Spleen (tissue), 11 donors: ENCODE measurements around the gene TMEM106B. TPM values are rescaled to one million over a fixed set of nuclear protein-coding genes. Genes with fewer than 3 reads are reported as not detected.

Source experiments
- DNase-seq: peaks from one replicate; pipeline ENCODE4 v3.0.0-alpha.2; 2020
- H3K27ac ChIP-seq, 8 donors: fragments of 200-600 bp; sonication (generic) in 7 of 8; 1 replicate in 4 of 8; 2 replicates in 4 of 8; pipeline versions ENCODE4 v1.5.0 to v1.8.0; 2016 to 2021; ENCODE audit warnings: inconsistent platforms in 4 of 8, mild to moderate bottlenecking in 4 of 8, moderate library complexity in 1 of 8
- H3K27me3 ChIP-seq, 7 donors: fragments of 200-600 bp; sonication (generic) in 6 of 7; replicated peaks in 1 of 7; 1 replicate in 4 of 7; 2 replicates in 3 of 7; pipeline versions ENCODE4 v1.5.0 to v1.8.0; 2016 to 2021; ENCODE audit warnings: inconsistent platforms in 3 of 7, mild to moderate bottlenecking in 1 of 7
- H3K36me3 ChIP-seq, 6 donors: fragments of 200-600 bp; sonication (generic) in 5 of 6; 1 replicate in 4 of 6; 2 replicates in 2 of 6; pipeline versions ENCODE4 v1.5.0 to v1.8.0; 2016 to 2021; ENCODE audit warnings: inconsistent platforms in 2 of 6
- H3K4me1 ChIP-seq, 6 donors: fragments of 200-600 bp; sonication (generic) in 5 of 6; 1 replicate in 3 of 6; 2 replicates in 3 of 6; pipeline versions ENCODE4 v1.5.0 to v1.8.0; 2016 to 2021; ENCODE audit warnings: inconsistent platforms in 3 of 6
- H3K4me3 ChIP-seq, 8 donors: fragments of 200-600 bp; sonication (generic) in 7 of 8; 1 replicate in 4 of 8; 2 replicates in 4 of 8; pipeline versions ENCODE4 v1.5.0 to v1.8.0; 2016 to 2021; ENCODE audit warnings: inconsistent platforms in 4 of 8, mild to moderate bottlenecking in 4 of 8, moderate library complexity in 2 of 8
- H3K9me3 ChIP-seq, 8 donors: fragments of 200-600 bp; sonication (generic) in 7 of 8; 1 replicate in 4 of 8; 2 replicates in 4 of 8; pipeline versions ENCODE4 v1.5.0 to v1.8.0; 2016 to 2021; ENCODE audit warnings: inconsistent platforms in 4 of 8
- POLR2A ChIP-seq, 3 donors: fragments of 450-650 bp; IDR thresholded peaks; one replicate each; pipeline ENCODE4 v1.5.1; 2017; ENCODE audit warnings: antibody characterized with exemption in 3 of 3, mild to moderate bottlenecking in 1 of 3
- POLR2AphosphoS5 ChIP-seq, 3 donors: sonication (generic); formaldehyde crosslinking; IDR thresholded peaks; one replicate each; pipeline ENCODE4 v1.5.1; 2017; ENCODE audit warnings: antibody characterized with exemption in 3 of 3
- WGBS, 5 donors: extraction: QIAGEN DNeasy Blood & Tissue Kit in 3 of 5; methylation state at CpG; one replicate each; pipeline versions ENCODE4 v1.1.5 to v1.1.7; 2013 to 2018; 5-methylcytosine and 5-hydroxymethylcytosine counted together
- intact Hi-C: fragments of 100-400 bp; cut with DNase I; formaldehyde crosslinking; loops from one replicate; pipeline ENCODE4 v1.15.0; 2023; ENCODE audit warnings: low total_unique reads
- polyA plus RNA-seq, 3 donors: library from polyadenylated mRNA; stranded (reverse); fragments of 200-250 nt; gene quantifications; one replicate each; pipeline ENCODE4 v1.2.1, GENCODE V29; 2013
- total RNA-seq, 7 donors: library from RNA; depleted of rRNA in 3 of 7; stranded (reverse); fragments of >200 nt in 3 of 7; fragmentation: NEBNext Ultra II Directional in 4 of 7; extraction: Animal tissue kit (Norgen Biotek cat#: 25700) in 4 of 7; gene quantifications; one replicate each; pipeline versions ENCODE4 v1.1.0 to v1.2.1, GENCODE V29; 2016 to 2021
- TF ChIP-seq, protein P1 (sequence below), 11 experiments: fragments of 200-600 bp in 7 of 11; fragments of 450-650 bp in 4 of 11; sonication (generic) in 4 of 11; IDR thresholded peaks in 8 of 11; conservative IDR thresholded peaks in 3 of 11; 1 replicate in 7 of 11; 2 replicates in 4 of 11; pipeline versions ENCODE4 v1.4.0 to v1.8.0; 2016 to 2021; ENCODE audit warnings: antibody characterized with exemption in 11 of 11, inconsistent platforms in 4 of 11, mild to moderate bottlenecking in 1 of 11
- donor health status: healthy with polysubstance abuse.
- donor health status: DM: no; HTN: no; CAD: no; lungs with moderate emphysema.
- donor health status: DM: no; HTN: no; CAD: no.
- donor health status: Bipolar disorder and iron deficiency.
- donor health status: healthy.
- donor health status: DM: no; HTN: no; CAD: no.
- donor health status: DM: yes; HTN: yes; CAD: no.

TMEM106B gene
- total and polyA plus RNA-seq, 10 donors = 6.6 to 58.2 (median 31.3) TPM

DNA sequence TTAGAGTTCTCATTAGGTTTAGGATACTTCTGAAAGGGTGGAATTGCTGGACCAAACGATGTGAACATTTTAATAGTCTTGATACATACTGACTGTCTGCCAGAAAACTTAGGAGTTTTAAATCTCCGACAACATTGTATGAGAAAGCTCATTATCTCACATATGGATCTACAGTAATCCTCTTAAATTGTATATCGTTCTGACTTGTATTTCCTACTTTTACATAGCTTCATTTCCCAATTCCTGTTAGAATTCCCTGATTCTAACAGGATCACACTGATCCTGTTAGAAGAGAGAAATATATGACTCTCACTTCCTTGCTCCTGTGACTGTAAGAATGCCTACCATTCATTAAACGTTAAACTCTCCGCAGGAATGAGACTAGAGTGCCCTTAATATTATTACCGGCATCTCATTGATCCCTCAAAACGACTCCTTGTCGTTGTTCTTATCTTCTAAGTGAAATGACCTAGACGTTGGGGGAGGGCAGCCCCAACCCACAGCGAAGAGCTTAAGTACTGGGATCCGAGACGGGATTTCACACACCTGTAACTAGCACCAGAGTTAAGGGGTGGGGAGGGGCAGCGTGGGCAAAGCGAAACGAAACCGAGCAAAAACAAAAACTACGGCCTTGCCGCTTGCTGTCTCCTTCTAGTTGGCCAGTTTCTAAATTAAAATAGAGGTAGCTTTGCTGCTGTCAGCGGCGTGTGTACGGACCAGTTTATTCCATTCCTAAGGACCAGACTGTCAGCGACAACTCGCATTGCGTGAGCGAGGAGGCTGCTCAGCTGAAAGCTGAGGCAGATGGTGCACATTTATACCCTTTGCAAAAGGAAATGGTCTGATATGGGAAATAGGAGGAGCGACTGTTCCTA is 678 bp upstream of the TMEM106B start:
- Histone ChIP-seq H3K4me1 (peaks cover 16 to 45% (median 26%) of the 10 kb centered on the region in 6 donors), H3K9me3 (no peaks in the 10 kb centered on the region), H3K4me3 (peak overlapping the region; percentile 51 to 82 (median 65)), H3K27ac (peak overlapping the region; percentile 90 to 98 (median 96)), H3K36me3 (peaks cover 0 to 13% (median 3%) of the 10 kb centered on the region in 6 donors), H3K27me3 (peaks cover 0 to 8% (median 0%) of the 10 kb centered on the region in 7 donors)
- TF ChIP-seq POLR2AphosphoS5 (IDR thresholded peaks at IDR 0.05) (no peak), POLR2A (IDR thresholded peaks at IDR 0.05) (no peak)
- TF ChIP-seq, protein P1, sequence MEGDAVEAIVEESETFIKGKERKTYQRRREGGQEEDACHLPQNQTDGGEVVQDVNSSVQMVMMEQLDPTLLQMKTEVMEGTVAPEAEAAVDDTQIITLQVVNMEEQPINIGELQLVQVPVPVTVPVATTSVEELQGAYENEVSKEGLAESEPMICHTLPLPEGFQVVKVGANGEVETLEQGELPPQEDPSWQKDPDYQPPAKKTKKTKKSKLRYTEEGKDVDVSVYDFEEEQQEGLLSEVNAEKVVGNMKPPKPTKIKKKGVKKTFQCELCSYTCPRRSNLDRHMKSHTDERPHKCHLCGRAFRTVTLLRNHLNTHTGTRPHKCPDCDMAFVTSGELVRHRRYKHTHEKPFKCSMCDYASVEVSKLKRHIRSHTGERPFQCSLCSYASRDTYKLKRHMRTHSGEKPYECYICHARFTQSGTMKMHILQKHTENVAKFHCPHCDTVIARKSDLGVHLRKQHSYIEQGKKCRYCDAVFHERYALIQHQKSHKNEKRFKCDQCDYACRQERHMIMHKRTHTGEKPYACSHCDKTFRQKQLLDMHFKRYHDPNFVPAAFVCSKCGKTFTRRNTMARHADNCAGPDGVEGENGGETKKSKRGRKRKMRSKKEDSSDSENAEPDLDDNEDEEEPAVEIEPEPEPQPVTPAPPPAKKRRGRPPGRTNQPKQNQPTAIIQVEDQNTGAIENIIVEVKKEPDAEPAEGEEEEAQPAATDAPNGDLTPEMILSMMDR (IDR thresholded peaks at IDR 0.05 in 8 of 11, conservative IDR thresholded peaks at IDR 0.05 in 3 of 11) = no peak
- intact Hi-C loops = no loop called here
- 1 to 3% (median 2%) methylated on average over 26 of the region's 26 CpGs for WGBS, 5 donors
- peak; percentile 83 for DNase-seq

DNA sequence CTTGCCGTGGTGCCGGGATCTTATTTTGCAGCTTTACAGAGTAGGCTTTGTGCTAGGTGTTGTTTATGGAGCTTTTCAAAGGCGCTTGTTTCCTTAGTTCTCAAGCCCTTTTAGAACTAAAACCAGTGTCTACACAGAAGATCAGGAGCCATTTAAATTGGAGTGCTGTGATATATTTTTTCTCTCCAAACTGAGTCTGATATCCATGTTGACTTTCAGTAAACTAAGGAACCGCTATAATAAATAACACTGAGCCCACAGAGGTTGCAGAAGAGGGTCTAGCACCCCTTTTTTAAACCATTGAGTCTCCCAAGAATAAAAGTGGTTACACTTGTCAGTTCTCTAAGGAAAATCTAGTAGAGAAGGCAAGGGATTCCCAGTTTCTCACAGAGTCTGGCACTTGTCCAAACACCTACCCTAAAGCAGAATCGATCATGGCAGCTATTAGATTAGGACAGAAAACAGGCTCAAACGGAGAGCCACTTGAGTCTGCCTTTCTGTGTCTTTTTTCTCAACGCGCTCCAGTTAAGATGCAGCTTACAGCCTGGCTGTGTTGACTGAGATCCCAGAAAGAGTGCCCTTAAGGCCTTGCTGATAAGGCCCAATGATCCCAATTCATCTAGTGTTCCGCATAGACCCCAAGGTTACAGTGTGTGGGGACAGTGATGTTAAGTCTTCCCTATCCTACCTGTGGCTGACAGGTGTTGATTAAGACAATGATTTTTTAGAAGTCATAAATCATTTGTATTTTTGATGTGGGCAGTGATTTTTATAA is 804 bp downstream of the TMEM106B start:
- peaks cover 16 to 45% (median 26%) of the 10 kb centered on the region in 6 donors for H3K4me1 ChIP-seq
- peak overlapping the region; percentile 90 to 98 (median 96) for H3K27ac ChIP-seq
- no peaks in the 10 kb centered on the region for H3K9me3 ChIP-seq
- H3K36me3 ChIP-seq = peaks cover 0 to 27% (median 10%) of the 10 kb centered on the region in 6 donors
- DNase-seq = no peak
- no peak for TF ChIP-seq POLR2A (IDR thresholded peaks at IDR 0.05)
- no peak for TF ChIP-seq POLR2AphosphoS5 (IDR thresholded peaks at IDR 0.05)
- TF ChIP-seq, protein P1 (IDR thresholded peaks at IDR 0.05 in 8 of 11, conservative IDR thresholded peaks at IDR 0.05 in 3 of 11) = no peak
- WGBS, 5 donors = 28 to 30% (median 30%) methylated on average over 9 of the region's 9 CpGs
- H3K4me3 ChIP-seq = peak overlapping the region; percentile 51 to 82 (median 65)
- intact Hi-C loops = no loop called here
- H3K27me3 ChIP-seq = peaks cover 0 to 8% (median 0%) of the 10 kb centered on the region in 7 donors

DNA sequence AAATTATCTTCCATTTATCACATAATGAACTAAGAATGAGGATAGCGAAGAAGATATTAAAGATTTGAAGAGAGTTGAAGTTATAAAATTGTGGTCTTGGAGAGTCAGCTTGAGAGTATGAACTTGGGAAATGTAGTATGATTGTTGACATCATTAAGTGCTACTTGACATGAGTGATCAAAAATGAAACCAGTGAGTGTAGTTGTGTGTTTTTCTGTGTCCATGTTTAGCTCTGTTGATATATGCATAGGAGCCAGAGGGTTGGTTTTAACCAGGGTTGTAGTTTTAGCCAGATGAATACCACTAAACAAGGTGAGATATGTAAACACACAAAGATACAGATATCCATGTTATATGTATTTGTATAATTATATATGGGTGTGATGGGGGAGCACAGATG is 6.2 kb downstream of the TMEM106B start:
- 94 to 100% (median 98%) methylated on average over 1 of the region's 1 CpG for WGBS, 5 donors

More for the DNA sequence above, 6.2 kb downstream of the TMEM106B start:
- peaks cover 0 to 75% (median 24%) of the 10 kb centered on the region in 6 donors for H3K36me3 ChIP-seq
- H3K9me3 ChIP-seq = no peaks in the 10 kb centered on the region
- no peak overlapping the region for H3K4me3 ChIP-seq
- no peak overlapping the region for H3K27ac ChIP-seq
- DNase-seq = no peak
- intact Hi-C loops = no loop called here
- H3K4me1 ChIP-seq = peaks cover 9 to 39% (median 16%) of the 10 kb centered on the region in 6 donors
- no peaks in the 10 kb centered on the region for H3K27me3 ChIP-seq
- TF ChIP-seq POLR2A (IDR thresholded peaks at IDR 0.05) (no peak), POLR2AphosphoS5 (IDR thresholded peaks at IDR 0.05) (no peak)
- TF ChIP-seq, protein P1 (IDR thresholded peaks at IDR 0.05 in 8 of 11, conservative IDR thresholded peaks at IDR 0.05 in 3 of 11) = no peak
